Stimulated activated CD8-positive, alpha-beta memory T cell treated with anti-CD3 and anti-CD28 coated beads, Interleukin-7, amount 100 ng/mL, for 24 hours (primary cell): ENCODE measurements around the gene EPHB3.

Experiments
- DNase-seq: peaks from one replicate; pipeline ENCODE4 v3.0.0-alpha.2; 2020; ENCODE audit warnings: low read depth

Gene EPHB3

GRCh38 chr3:184564685-184565385, 3.2 kb downstream of the EPHB3 start:
- no peak for DNase-seq

- DNase-seq: no peak
Measured at GRCh38 chr3:184565421-184566211, 4.0 kb downstream of the EPHB3 start.

GRCh38 chr3:184566441-184567414, 5.1 kb downstream of the EPHB3 start:
- no peak for DNase-seq

- no peak for DNase-seq
Measured at GRCh38 chr3:184567946-184568559, 6.5 kb downstream of the EPHB3 start.

GRCh38 chr3:184568560-184568923, 7.0 kb downstream of the EPHB3 start:
- DNase-seq: no peak

- DNase-seq: no peak
Measured at GRCh38 chr3:184568924-184569829, 7.6 kb downstream of the EPHB3 start.

- no peak for DNase-seq
Measured at GRCh38 chr3:184570035-184570434, 8.4 kb downstream of the EPHB3 start.

GRCh38 chr3:184570489-184570888, 8.9 kb downstream of the EPHB3 start:
- DNase-seq: no peak

GRCh38 chr3:184571750-184572377, 10.3 kb downstream of the EPHB3 start:
- no peak for DNase-seq

GRCh38 chr3:184572633-184573270, 11.2 kb downstream of the EPHB3 start:
- DNase-seq: no peak

GRCh38 chr3:184574515-184575417, 13.2 kb downstream of the EPHB3 start:
- DNase-seq: no peak

- no peak for DNase-seq
Measured at GRCh38 chr3:184575701-184576100, 14.1 kb downstream of the EPHB3 start.

GRCh38 chr3:184576457-184577240, 15.1 kb downstream of the EPHB3 start:
- no peak for DNase-seq

GRCh38 chr3:184577546-184577945, 16.0 kb downstream of the EPHB3 start:
- DNase-seq: no peak

- no peak for DNase-seq
Measured at GRCh38 chr3:184578218-184578617, 16.6 kb downstream of the EPHB3 start.

- no peak for DNase-seq
Measured at GRCh38 chr3:184578822-184579221, 17.2 kb downstream of the EPHB3 start.

GRCh38 chr3:184579513-184579912, 17.9 kb downstream of the EPHB3 start:
- no peak for DNase-seq

- no peak for DNase-seq
Measured at GRCh38 chr3:184580376-184580775, 18.8 kb downstream of the EPHB3 start.
